Measurements from ENCODE around the gene CCDC12. TPM values are rescaled to one million over a fixed set of nuclear protein-coding genes. Genes with fewer than 3 reads are reported as not detected.

The CCDC12 gene
- total RNA-seq, 1 experiment from 2014 or later: 52.7 TPM

DNA sequence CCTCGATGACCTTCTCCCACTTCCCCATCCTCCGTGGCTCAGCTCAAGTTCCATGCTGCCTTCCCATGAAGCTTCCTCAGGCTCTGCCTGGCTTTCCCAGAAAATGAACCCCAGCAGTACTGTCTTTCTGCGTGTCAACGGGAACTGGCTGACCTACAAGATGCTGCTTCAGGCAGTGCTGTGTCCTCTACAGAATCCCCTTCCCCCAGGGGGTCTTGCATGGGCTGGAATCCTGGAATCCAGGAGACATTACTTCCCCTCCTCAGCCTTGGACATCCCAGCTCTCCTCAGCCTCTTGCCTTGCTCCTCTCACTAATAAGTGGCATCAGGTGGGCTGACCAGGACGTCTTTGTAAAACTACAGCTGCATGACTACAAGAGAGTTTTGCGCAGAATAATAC, 5.4 kb downstream of the CCDC12 start:
- H3K4me3 ChIP-seq (ENCODE audit: low read depth, low read length): no peak overlapping the region
- H3K36me3 ChIP-seq (ENCODE audit: control insufficient read depth, insufficient read depth, low read length): peaks cover 1% of the 10 kb centered on the region
- intact Hi-C loops (cut with micrococcal nuclease; ENCODE audit: unreplicated experiment): no loop called here
- ChIA-PET CTCF (interaction anchor here (1.3 kb wide), 1 partner anchor 13 kb away, joined by 3 read pairs; no protein-coding TSS in a partner anchor), POLR2A (no interaction called here)
- peaks cover 59% of the 10 kb centered on the region for H3K4me1 ChIP-seq
- no peaks in the 10 kb centered on the region for H3K9me3 Mint-ChIP-seq (ENCODE audit: unreplicated experiment)
- H3K36me3 Mint-ChIP-seq (ENCODE audit: insufficient read depth, unreplicated experiment): peaks cover 64% of the 10 kb centered on the region
- DNase-seq: no peak
- H3K9me3 ChIP-seq: no peaks in the 10 kb centered on the region
- no TSS peak for BruUV-seq (replicated peaks)
- H3K27me3 ChIP-seq (replicated peaks; ENCODE audit: control insufficient read depth, insufficient read depth, low read length): no peaks in the 10 kb centered on the region
- TF ChIP-seq CTCF (IDR thresholded peaks at IDR 0.05; ENCODE audit: insufficient read depth in 1 of 2, low read depth in 1 of 2, low read length in 1 of 2, severe bottlenecking in 1 of 2, unreplicated experiment in 1 of 2): no peak
- H3K4me1 Mint-ChIP-seq (ENCODE audit: low read depth, unreplicated experiment): peaks cover 40% of the 10 kb centered on the region
- no peak overlapping the region for H3K4me3 Mint-ChIP-seq (ENCODE audit: unreplicated experiment)
- no peaks in the 10 kb centered on the region for H3K27me3 Mint-ChIP-seq (ENCODE audit: insufficient read depth, unreplicated experiment)
- peak overlapping the region; percentile 49 for H3K27ac Mint-ChIP-seq (ENCODE audit: unreplicated experiment)

- Mint-ChIP-seq H3K4me1 (ENCODE audit: low read depth, unreplicated experiment) (peaks cover 46% of the 10 kb centered on the region), H3K27me3 (ENCODE audit: insufficient read depth, unreplicated experiment) (no peaks in the 10 kb centered on the region), H3K36me3 (ENCODE audit: insufficient read depth, unreplicated experiment) (peaks cover 67% of the 10 kb centered on the region), H3K27ac (ENCODE audit: unreplicated experiment) (no peak overlapping the region), H3K9me3 (ENCODE audit: unreplicated experiment) (no peaks in the 10 kb centered on the region), H3K4me3 (ENCODE audit: unreplicated experiment) (no peak overlapping the region)
- no peaks in the 10 kb centered on the region for H3K9me3 ChIP-seq
- H3K4me3 ChIP-seq (ENCODE audit: low read depth, low read length): no peak overlapping the region
- CTCF ChIA-PET: interaction anchor here (1.3 kb wide), 1 partner anchor 12 kb away, joined by 3 read pairs; no protein-coding TSS in a partner anchor
- peak in 1 of 2 experiments; percentile 37 for DNase-seq
- intact Hi-C loops (cut with micrococcal nuclease; ENCODE audit: unreplicated experiment): no loop called here
- H3K4me1 ChIP-seq: peaks cover 65% of the 10 kb centered on the region
- POLR2A ChIA-PET: interaction anchor here (0.6 kb wide), 1 partner anchor 125 kb away, joined by 3 read pairs; no protein-coding TSS in a partner anchor
- no peaks in the 10 kb centered on the region for H3K27me3 ChIP-seq (replicated peaks; ENCODE audit: control insufficient read depth, insufficient read depth, low read length)
- peaks cover 1% of the 10 kb centered on the region for H3K36me3 ChIP-seq (ENCODE audit: control insufficient read depth, insufficient read depth, low read length)
- BruUV-seq (replicated peaks): no TSS peak
- TF ChIP-seq CTCF (IDR thresholded peaks at IDR 0.05; ENCODE audit: insufficient read depth in 1 of 2, low read depth in 1 of 2, low read length in 1 of 2, severe bottlenecking in 1 of 2, unreplicated experiment in 1 of 2): no peak
These were observed 6.0 kb downstream of the CCDC12 start for GRCh38 chr3:46970391-46971091.

- ChIA-PET POLR2A (interaction anchor here (1.0 kb wide), 1 partner anchor 8 kb away, joined by 4 read pairs; the partner anchor contains the start of gene CCDC12), CTCF (interaction anchor here (0.7 kb wide), 2 partner anchors 15 to 1088 kb away, joined by 3 to 5 read pairs; no protein-coding TSS in a partner anchor)
- no TSS peak for BruUV-seq (replicated peaks)
- H3K27me3 ChIP-seq (replicated peaks; ENCODE audit: control insufficient read depth, insufficient read depth, low read length): no peaks in the 10 kb centered on the region
- intact Hi-C loops (cut with micrococcal nuclease; ENCODE audit: unreplicated experiment): no loop called here
- peak overlapping the region; percentile 59 for H3K27ac Mint-ChIP-seq (ENCODE audit: unreplicated experiment)
- TF ChIP-seq CTCF (IDR thresholded peaks at IDR 0.05; ENCODE audit: insufficient read depth in 1 of 2, low read depth in 1 of 2, low read length in 1 of 2, severe bottlenecking in 1 of 2, unreplicated experiment in 1 of 2): no peak
- H3K36me3 Mint-ChIP-seq (ENCODE audit: insufficient read depth, unreplicated experiment): peaks cover 61% of the 10 kb centered on the region
- peaks cover 41% of the 10 kb centered on the region for H3K4me1 Mint-ChIP-seq (ENCODE audit: low read depth, unreplicated experiment)
- H3K36me3 ChIP-seq (ENCODE audit: control insufficient read depth, insufficient read depth, low read length): peaks cover 1% of the 10 kb centered on the region
- H3K9me3 Mint-ChIP-seq (ENCODE audit: unreplicated experiment): no peaks in the 10 kb centered on the region
- no peak for DNase-seq
- H3K4me1 ChIP-seq: peaks cover 63% of the 10 kb centered on the region
- H3K4me3 Mint-ChIP-seq (ENCODE audit: unreplicated experiment): no peak overlapping the region
- H3K27me3 Mint-ChIP-seq (ENCODE audit: insufficient read depth, unreplicated experiment): no peaks in the 10 kb centered on the region
- no peaks in the 10 kb centered on the region for H3K9me3 ChIP-seq
- H3K4me3 ChIP-seq (ENCODE audit: low read depth, low read length): no peak overlapping the region
These were observed 7.6 kb downstream of the CCDC12 start for GRCh38 chr3:46968783-46969428.
